Measurements from ENCODE around the gene AOX1. TPM values are rescaled to one million over a fixed set of nuclear protein-coding genes. Genes with fewer than 3 reads are reported as not detected.

The AOX1 gene
- total RNA-seq, 1 experiment from 2014 or later: 3.0 TPM

Other genes starting within 250 kb of the AOX1 start
- gene KCTD18, start 75.9 kb upstream of the AOX1 start, total RNA-seq (2021; ENCODE audit: unreplicated experiment): 14.7 TPM
- gene SGO2, start 59.8 kb upstream of the AOX1 start, total RNA-seq (2021; ENCODE audit: unreplicated experiment): 34.0 TPM
- 247 TPM for gene BZW1, start 225.9 kb downstream of the AOX1 start, total RNA-seq (2021; ENCODE audit: unreplicated experiment)

Measured in Panc1 (cell line).